IMR-90 (cell line): Measurements from ENCODE around the gene MRPL10. TPM values are rescaled to one million over a fixed set of nuclear protein-coding genes. Genes with fewer than 3 reads are reported as not detected.

ENCODE experiments used
- ATAC-seq: fragments of 200-7000 bp; cut with Tn5 transposase; 2 replicates; pipeline ENCODE4 v1.9.1; 2020; ENCODE audit warnings: low read depth, mild to moderate bottlenecking, moderate library complexity
- BruUV-seq: library from RNA; stranded (reverse); fragments of 400-500 nt; replicated peaks from 2 replicates; lab custom pipeline; 2021; lab: Mats Ljungman, UMichigan
- CTCF ChIA-PET: fragments of 300-600 bp; formaldehyde crosslinking; extraction: SDS; loops from one replicate; lab custom pipeline; 2021; ENCODE audit warnings: antibody characterized with exemption; lab: Yijun Ruan, JAX
- POLR2A ChIA-PET: fragments of 300-600 bp; sonication (Branson Sonifier 250); formaldehyde crosslinking; loops from one replicate; lab custom pipeline; 2022; ENCODE audit warnings: antibody characterized with exemption; ENCODE audit not compliant: unreplicated experiment; lab: Charles Lee
- DNase-seq: peaks from one replicate; pipeline ENCODE4 v3.0.0; 2013
- H2AFZ ChIP-seq: replicated peaks from 2 replicates; pipeline ENCODE3; 2013; ENCODE audit warnings: low read length, mild to moderate bottlenecking; ENCODE audit not compliant: poor library complexity
- H2AK5ac ChIP-seq: 2 replicates; pipeline ENCODE4 v1.6.1; 2013; ENCODE audit warnings: low read depth, low read length, inconsistent platforms
- H2AK9ac ChIP-seq: replicated peaks from 2 replicates; pipeline ENCODE3; 2013; ENCODE audit warnings: mild to moderate bottlenecking, low read depth, low read length, moderate library complexity; ENCODE audit not compliant: poor library complexity
- H2BK120ac ChIP-seq: 2 replicates; pipeline ENCODE4 v1.6.1; 2013; ENCODE audit warnings: low read depth, low read length, inconsistent platforms
- H2BK15ac ChIP-seq: 3 replicates; pipeline ENCODE4 v1.6.1; 2013; ENCODE audit warnings: low read depth, low read length, inconsistent platforms
- H2BK20ac ChIP-seq: 2 replicates; pipeline ENCODE4 v1.6.1; 2013; ENCODE audit warnings: low read depth, mild to moderate bottlenecking, inconsistent platforms, low read length, moderate library complexity
- H2BK5ac ChIP-seq: 2 replicates; pipeline ENCODE4 v1.6.1; 2013; ENCODE audit warnings: mild to moderate bottlenecking, low read depth, low read length, inconsistent platforms; ENCODE audit not compliant: poor library complexity, severe bottlenecking
- H3K14ac ChIP-seq: replicated peaks from 2 replicates; pipeline ENCODE4 v1.6.1; 2013; ENCODE audit warnings: low read depth, low read length, inconsistent platforms
- H3K18ac ChIP-seq: 2 replicates; pipeline ENCODE4 v1.6.1; 2013; ENCODE audit warnings: low read depth, low read length, control low read depth
- H3K23ac ChIP-seq: 2 replicates; pipeline ENCODE4 v1.6.1; 2013; ENCODE audit warnings: low read depth, low read length, inconsistent platforms
- H3K27ac ChIP-seq: 2 replicates; pipeline ENCODE4 v1.5.1; 2013; ENCODE audit warnings: mild to moderate bottlenecking, control low read depth, low read length; ENCODE audit not compliant: insufficient read depth
- H3K27me3 ChIP-seq: 2 replicates; pipeline ENCODE4 v1.6.1; 2013; ENCODE audit warnings: low read length; ENCODE audit not compliant: control insufficient read depth, insufficient read depth
- H3K36me3 ChIP-seq: 2 replicates; pipeline ENCODE4 v1.6.1; 2013; ENCODE audit warnings: low read length, mixed read lengths; ENCODE audit not compliant: control insufficient read depth, insufficient read depth
- H3K4ac ChIP-seq: 2 replicates; pipeline ENCODE4 v1.6.1; 2013; ENCODE audit warnings: low read depth, low read length, inconsistent platforms
- H3K4me1 ChIP-seq: 2 replicates; pipeline ENCODE4 v1.6.1; 2013; ENCODE audit warnings: low read length, mixed read lengths; ENCODE audit not compliant: control insufficient read depth, insufficient read depth
- H3K4me2 ChIP-seq: 2 replicates; pipeline ENCODE4 v1.6.1; 2013; ENCODE audit warnings: low read depth, mild to moderate bottlenecking, control low read depth, low read length, moderate library complexity
- H3K4me3 ChIP-seq: 2 replicates; pipeline ENCODE4 v1.5.1; 2013; ENCODE audit warnings: low read depth, mild to moderate bottlenecking, control low read depth, low read length, moderate library complexity; ENCODE audit not compliant: insufficient read depth
- H3K56ac ChIP-seq: 2 replicates; pipeline ENCODE4 v1.6.1; 2013; ENCODE audit warnings: low read length, inconsistent platforms; ENCODE audit not compliant: insufficient read depth; ENCODE audit errors: extremely low read depth
- H3K79me1 ChIP-seq, 2 experiments: 2 replicates each; pipeline ENCODE4 v1.6.1; 2013; ENCODE audit warnings: low read length in 2 of 2, inconsistent platforms in 1 of 2, low read depth in 1 of 2
- H3K9ac ChIP-seq: 2 replicates; pipeline ENCODE4 v1.6.1; 2013; ENCODE audit warnings: low read depth, low read length, control low read depth
- H3K9me1 ChIP-seq: 2 replicates; pipeline ENCODE4 v1.6.1; 2013; ENCODE audit warnings: low read length, inconsistent platforms; ENCODE audit not compliant: insufficient read depth
- H3K9me3 ChIP-seq: 2 replicates; pipeline ENCODE4 v1.6.1; 2013; ENCODE audit warnings: low read length; ENCODE audit not compliant: control insufficient read depth, insufficient read depth
- H4K20me1 ChIP-seq: 2 replicates; pipeline ENCODE4 v1.6.1; 2013; ENCODE audit warnings: low read length, inconsistent platforms; ENCODE audit not compliant: insufficient read depth
- H4K5ac ChIP-seq: 2 replicates; pipeline ENCODE4 v1.6.1; 2013; ENCODE audit warnings: mild to moderate bottlenecking, low read depth, low read length, control low read depth
- H4K8ac ChIP-seq, 2 experiments: 2 replicates each; pipeline ENCODE4 v1.6.1; 2013; ENCODE audit warnings: low read depth in 2 of 2, low read length in 2 of 2, control low read depth in 1 of 2, inconsistent platforms in 1 of 2
- H4K91ac ChIP-seq: 2 replicates; pipeline ENCODE4 v1.6.1; 2013; ENCODE audit warnings: low read depth, low read length, inconsistent platforms; ENCODE audit not compliant: insufficient read depth
- BHLHE40 ChIP-seq: fragments of 150-350 bp; IDR thresholded peaks from 2 replicates; pipeline ENCODE4 v1.6.1; 2016; ENCODE audit warnings: mild to moderate bottlenecking, low read depth, low read length
- CEBPB ChIP-seq: IDR thresholded peaks from 2 replicates; pipeline ENCODE4 v1.6.1; 2012; ENCODE audit warnings: low read depth, low read length, improper control_type of control experiment
- CHD1 ChIP-seq: IDR thresholded peaks from 2 replicates; pipeline ENCODE4 v1.6.1; 2012; ENCODE audit warnings: low read depth, low read length, improper control_type of control experiment
- FOS ChIP-seq: fragments of 150-350 bp; IDR thresholded peaks from 2 replicates; pipeline ENCODE4 v1.6.1; 2016; ENCODE audit warnings: low read depth, low read length
- MAFK ChIP-seq: IDR thresholded peaks from 2 replicates; pipeline ENCODE4 v1.6.1; 2012; ENCODE audit warnings: low read depth, low read length, improper control_type of control experiment
- MAZ ChIP-seq: IDR thresholded peaks from 2 replicates; pipeline ENCODE4 v1.6.1; 2012; ENCODE audit warnings: low read depth, mild to moderate bottlenecking, low read length, improper control_type of control experiment, moderate library complexity, borderline replicate concordance
- MXI1 ChIP-seq: IDR thresholded peaks from 2 replicates; pipeline ENCODE4 v1.6.1; 2012; ENCODE audit warnings: low read depth, mild to moderate bottlenecking, low read length, moderate library complexity, borderline replicate concordance
- NFE2L2 ChIP-seq: fragments of 150-350 bp; IDR thresholded peaks from 2 replicates; pipeline ENCODE4 v1.6.1; 2016; ENCODE audit warnings: low read depth, mild to moderate bottlenecking, low read length
- POLR2A ChIP-seq: IDR thresholded peaks from 2 replicates; pipeline ENCODE4 v1.6.1; 2012; ENCODE audit warnings: mild to moderate bottlenecking, low read depth, low read length
- RAD21 ChIP-seq: IDR thresholded peaks from 2 replicates; pipeline ENCODE4 v1.6.1; 2012; ENCODE audit warnings: low read length, improper control_type of control experiment
- RCOR1 ChIP-seq: IDR thresholded peaks from 2 replicates; pipeline ENCODE4 v1.6.1; 2012; ENCODE audit warnings: mild to moderate bottlenecking, low read length, improper control_type of control experiment; ENCODE audit not compliant: insufficient replicate concordance
- RFX5 ChIP-seq: IDR thresholded peaks from 2 replicates; pipeline ENCODE4 v1.8.0; 2012; ENCODE audit warnings: low read depth, mild to moderate bottlenecking, low read length, moderate library complexity
- SMC3 ChIP-seq: fragments of 150-350 bp; IDR thresholded peaks from 2 replicates; pipeline ENCODE4 v1.6.1; 2016; ENCODE audit warnings: low read depth, mild to moderate bottlenecking, antibody characterized with exemption, low read length, moderate library complexity
- WGBS, 2 experiments: methylation state at CpG; one replicate each; pipeline versions ENCODE4 v1.1.5 to v1.1.7; 2013; ENCODE audit warnings: missing lambda C conversion rate in 2 of 2; ENCODE audit not compliant: insufficient read length in 1 of 2; ENCODE audit errors: extremely low coverage in 2 of 2; 5-methylcytosine and 5-hydroxymethylcytosine counted together
- dilution Hi-C: fragments of 300-500 bp; cut with HindIII; formaldehyde crosslinking; loops from one replicate; pipeline ENCODE4 v1.14.3; 2018; ENCODE audit warnings: low sequenced_read_pairs; ENCODE audit not compliant: unreplicated experiment
- in situ Hi-C: fragments of 300-500 bp; cut with MboI; formaldehyde crosslinking; loops from 3 replicates; pipeline ENCODE4 v1.14.3; 2019; ENCODE audit warnings: low sequenced_read_pairs, inconsistent platforms, mixed read lengths
- intact Hi-C: fragments of 100-400 bp; cut with micrococcal nuclease; formaldehyde crosslinking; loops from 2 replicates; pipeline ENCODE4 v1.10.0; 2022
- polyA plus RNA-seq, 3 experiments: library from polyadenylated mRNA; depleted of rRNA; stranded (reverse); fragments of >200 nt; gene quantifications; 2 replicates each; pipeline ENCODE4 v1.2.3, GENCODE V29; 2012; ENCODE audit warnings: low replicate concordance in 1 of 3
- total RNA-seq: library from RNA; depleted of rRNA; stranded (reverse); fragments of >200 nt; gene quantifications from 2 replicates; pipeline ENCODE4 v1.2.3, GENCODE V29; 2012
- TF ChIP-seq, protein P1 (sequence below): fragments of 150-350 bp; IDR thresholded peaks from 2 replicates; pipeline ENCODE4 v1.6.1; 2016; ENCODE audit warnings: low read depth, mild to moderate bottlenecking, low read length, moderate library complexity, borderline replicate concordance
- TF ChIP-seq, protein P2 (sequence below): fragments of 150-350 bp; IDR thresholded peaks from 2 replicates; pipeline ENCODE4 v1.6.1; 2017; ENCODE audit warnings: mild to moderate bottlenecking, antibody characterized with exemption, low read length, low read depth

The MRPL10 gene
- total and polyA plus RNA-seq, 2 of the 4 experiments (the other 2 are of a cell fraction), result 32.3 to 61.8 TPM

DNA sequence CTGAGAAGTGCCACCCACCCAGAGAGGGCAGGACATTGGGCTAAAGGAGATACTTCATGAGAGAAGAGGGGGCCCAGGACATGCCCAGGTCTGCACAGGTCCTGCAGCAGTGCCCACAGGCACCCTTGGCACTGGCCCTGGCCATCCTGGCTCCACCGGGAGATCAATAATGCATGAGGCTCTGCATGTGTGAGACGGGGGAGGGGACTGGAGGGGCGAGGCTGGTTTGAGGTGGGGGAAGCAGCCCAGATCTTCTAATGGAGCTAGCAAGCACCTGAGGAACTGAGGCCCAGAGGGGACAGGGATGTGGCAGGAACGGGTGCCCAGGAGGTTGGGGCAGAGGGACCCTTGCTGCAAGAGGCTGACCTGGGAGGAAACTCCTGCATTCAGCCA lies 10.3 kb downstream of the MRPL10 start (continued):
- no peak for TF ChIP-seq MAFK
- no peak for TF ChIP-seq CEBPB
- no peak for TF ChIP-seq FOS

DNA sequence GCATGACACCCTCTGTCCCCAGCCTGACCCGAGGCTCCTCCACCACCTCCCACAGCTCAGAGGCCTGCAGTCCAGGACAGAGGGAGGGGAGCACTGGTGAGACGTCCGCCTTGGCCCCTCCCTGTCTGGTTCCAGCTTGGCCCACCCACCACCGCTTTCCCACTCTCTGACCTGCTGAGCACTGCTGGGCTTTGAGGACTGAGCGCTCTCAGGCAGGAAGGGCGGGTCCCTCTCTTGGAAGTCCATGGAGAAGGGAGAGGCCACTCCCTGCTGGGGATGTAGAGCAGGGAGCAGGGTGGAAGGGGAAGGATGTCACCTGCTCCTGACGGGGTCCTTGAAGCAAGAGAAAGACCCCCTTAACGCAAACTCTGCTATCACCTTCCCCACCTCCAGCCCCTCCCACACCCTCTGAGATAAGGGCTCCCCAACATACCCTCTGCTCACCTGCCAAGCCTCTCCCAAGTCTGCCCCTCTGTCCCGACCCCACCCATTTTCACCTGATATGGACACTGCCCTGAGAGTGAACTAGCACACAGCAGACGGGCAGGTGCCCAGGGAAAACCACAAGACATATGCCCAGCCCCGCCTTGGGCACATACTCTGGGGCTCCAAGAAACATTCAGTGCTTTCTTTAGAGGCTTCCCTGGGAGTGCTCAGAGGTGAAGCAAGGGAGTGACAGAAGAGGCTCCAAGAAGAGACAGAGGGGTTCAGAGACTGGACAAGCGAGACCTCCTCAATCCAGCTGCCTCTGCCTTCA lies 11.1 kb downstream of the MRPL10 start:
- CTCF ChIA-PET, result no interaction called here
- TF ChIP-seq CEBPB, result no peak
- no peak for TF ChIP-seq MAZ
- no peak for TF ChIP-seq FOS
- no peak for TF ChIP-seq POLR2A
- no peak for TF ChIP-seq RAD21
- no peak for TF ChIP-seq MXI1
- TF ChIP-seq, protein P1, sequence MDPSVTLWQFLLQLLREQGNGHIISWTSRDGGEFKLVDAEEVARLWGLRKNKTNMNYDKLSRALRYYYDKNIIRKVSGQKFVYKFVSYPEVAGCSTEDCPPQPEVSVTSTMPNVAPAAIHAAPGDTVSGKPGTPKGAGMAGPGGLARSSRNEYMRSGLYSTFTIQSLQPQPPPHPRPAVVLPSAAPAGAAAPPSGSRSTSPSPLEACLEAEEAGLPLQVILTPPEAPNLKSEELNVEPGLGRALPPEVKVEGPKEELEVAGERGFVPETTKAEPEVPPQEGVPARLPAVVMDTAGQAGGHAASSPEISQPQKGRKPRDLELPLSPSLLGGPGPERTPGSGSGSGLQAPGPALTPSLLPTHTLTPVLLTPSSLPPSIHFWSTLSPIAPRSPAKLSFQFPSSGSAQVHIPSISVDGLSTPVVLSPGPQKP, result no peak
- TF ChIP-seq CHD1, result no peak
- TF ChIP-seq SMC3, result no peak
- TF ChIP-seq NFE2L2, result no peak
- no peak for TF ChIP-seq BHLHE40
- no peak for TF ChIP-seq RFX5
- TF ChIP-seq MAFK, result no peak
- TF ChIP-seq, protein P2, sequence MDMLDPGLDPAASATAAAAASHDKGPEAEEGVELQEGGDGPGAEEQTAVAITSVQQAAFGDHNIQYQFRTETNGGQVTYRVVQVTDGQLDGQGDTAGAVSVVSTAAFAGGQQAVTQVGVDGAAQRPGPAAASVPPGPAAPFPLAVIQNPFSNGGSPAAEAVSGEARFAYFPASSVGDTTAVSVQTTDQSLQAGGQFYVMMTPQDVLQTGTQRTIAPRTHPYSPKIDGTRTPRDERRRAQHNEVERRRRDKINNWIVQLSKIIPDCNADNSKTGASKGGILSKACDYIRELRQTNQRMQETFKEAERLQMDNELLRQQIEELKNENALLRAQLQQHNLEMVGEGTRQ, result no peak
- no peak for TF ChIP-seq RCOR1

More for the DNA sequence above, 11.1 kb downstream of the MRPL10 start:
- no peak overlapping the region for H2AK5ac ChIP-seq
- dilution Hi-C loops (no loop called here), in situ Hi-C loops (no loop called here), intact Hi-C loops (no loop called here)
- H3K4me3 ChIP-seq, result no peak overlapping the region
- no peaks in the 10 kb centered on the region for H3K9me3 ChIP-seq
- 0 out of 2 replicates have a peak, but pooled peaks cover 4% of the 10 kb centered on the region for H3K9me1 ChIP-seq
- H3K23ac ChIP-seq, result no peak overlapping the region
- no peaks in the 10 kb centered on the region for H3K27me3 ChIP-seq
- ATAC-seq (no peak), DNase-seq (no peak)
- H3K27ac ChIP-seq, result no peak overlapping the region
- no TSS peak for BruUV-seq
- POLR2A ChIA-PET, result no interaction called here
- no peak overlapping the region for H4K91ac ChIP-seq
- no peak overlapping the region for H4K8ac ChIP-seq
- H4K5ac ChIP-seq, result no peak overlapping the region
- H3K4me2 ChIP-seq, result no peak overlapping the region; the same call in 1 of the 2 replicates
- no peak overlapping the region for H2BK20ac ChIP-seq
- peak overlapping the region; percentile 25 for H2AK9ac ChIP-seq
- no peak overlapping the region for H3K18ac ChIP-seq
- no peak overlapping the region for H2BK120ac ChIP-seq
- peaks cover 0 to 17% of the 10 kb centered on the region in 2 experiments; a peak in 1 of 4 replicates for H3K79me1 ChIP-seq
- H3K9ac ChIP-seq, result no peak overlapping the region
- no peak overlapping the region for H3K4ac ChIP-seq
- no peak overlapping the region for H2AFZ ChIP-seq
- no peaks in the 10 kb centered on the region for H4K20me1 ChIP-seq
- no peak overlapping the region for H2BK5ac ChIP-seq
- H2BK15ac ChIP-seq, result no peak overlapping the region
- H3K36me3 ChIP-seq, result peaks cover 48% of the 10 kb centered on the region
- no CpG with 5 or more reads among the region's 12 CpGs for WGBS, 2 experiments
- no peak overlapping the region for H3K14ac ChIP-seq
- H3K4me1 ChIP-seq, result peaks cover 11% of the 10 kb centered on the region; the same call in 1 of the 2 replicates
- no peak overlapping the region for H3K56ac ChIP-seq
